Neuron (in vitro differentiated cells): ENCODE data around the gene APOL2.
"Not testable (repeated sequence)": the region's sequence is repeated elsewhere in the genome, so short reads cannot be mapped to it uniquely, and the experiment has no call there.

Source experiments
- H2AFZ ChIP-seq: one replicate; pipeline ENCODE4 v1.6.1; 2013; ENCODE audit warnings: low read depth, mild to moderate bottlenecking, inconsistent platforms, low read length, moderate library complexity
- H3K27me3 ChIP-seq: one replicate; pipeline ENCODE4 v1.6.1; 2013; ENCODE audit warnings: low read length; ENCODE audit not compliant: insufficient read depth
- H3K36me3 ChIP-seq: one replicate; pipeline ENCODE4 v1.6.1; 2013; ENCODE audit warnings: low read length; ENCODE audit not compliant: insufficient read depth
- H3K4me1 ChIP-seq: one replicate; pipeline ENCODE4 v1.6.1; 2013; ENCODE audit warnings: low read length; ENCODE audit not compliant: insufficient read depth
- H3K4me3 ChIP-seq: 2 replicates; pipeline ENCODE4 v1.5.1; 2013; ENCODE audit warnings: mild to moderate bottlenecking, low read length, moderate library complexity
- H3K9me3 ChIP-seq: one replicate; pipeline ENCODE4 v1.6.1; 2013; ENCODE audit warnings: low read length

Gene APOL2

DNA sequence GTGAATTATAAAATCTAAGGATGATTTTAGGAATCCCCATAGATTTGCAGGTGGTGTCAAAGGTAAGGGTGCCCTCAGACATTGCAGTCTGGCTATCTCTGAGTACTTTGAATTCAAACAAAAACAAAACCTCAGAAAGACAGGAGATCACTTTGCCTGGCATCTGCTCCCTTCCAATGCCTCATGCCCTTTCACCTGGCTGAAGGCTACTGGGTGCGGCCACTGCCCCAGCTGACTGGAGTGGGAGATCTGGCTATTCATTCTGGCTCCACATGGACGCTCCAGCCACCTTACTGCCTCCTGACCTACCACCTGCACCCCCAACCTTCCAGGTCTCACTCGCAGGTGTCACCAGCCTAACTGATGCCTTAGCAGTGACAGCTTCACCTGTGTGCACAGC is 9.7 kb downstream of the APOL2 start:
- H3K4me1 ChIP-seq, H3K27me3 ChIP-seq, H3K9me3 ChIP-seq, H2AFZ ChIP-seq, H3K4me3 ChIP-seq: not testable (repeated sequence)
- peaks cover 18% of the 10 kb centered on the region for H3K36me3 ChIP-seq

GRCh38 chr22:36228944-36229343 is 10.4 kb downstream of the APOL2 start:
- H3K9me3 ChIP-seq, result no peaks in the 10 kb centered on the region
- H3K4me3 ChIP-seq, result no peak overlapping the region
- H2AFZ ChIP-seq, result no peak overlapping the region
- peaks cover 18% of the 10 kb centered on the region for H3K36me3 ChIP-seq
- H3K27me3 ChIP-seq, result no peaks in the 10 kb centered on the region
- no peaks in the 10 kb centered on the region for H3K4me1 ChIP-seq

GRCh38 chr22:36228369-36228768 is 11.0 kb downstream of the APOL2 start:
- H3K4me1 ChIP-seq, H3K4me3 ChIP-seq, H3K9me3 ChIP-seq, H2AFZ ChIP-seq, H3K27me3 ChIP-seq: not testable (repeated sequence)
- peaks cover 18% of the 10 kb centered on the region for H3K36me3 ChIP-seq

DNA sequence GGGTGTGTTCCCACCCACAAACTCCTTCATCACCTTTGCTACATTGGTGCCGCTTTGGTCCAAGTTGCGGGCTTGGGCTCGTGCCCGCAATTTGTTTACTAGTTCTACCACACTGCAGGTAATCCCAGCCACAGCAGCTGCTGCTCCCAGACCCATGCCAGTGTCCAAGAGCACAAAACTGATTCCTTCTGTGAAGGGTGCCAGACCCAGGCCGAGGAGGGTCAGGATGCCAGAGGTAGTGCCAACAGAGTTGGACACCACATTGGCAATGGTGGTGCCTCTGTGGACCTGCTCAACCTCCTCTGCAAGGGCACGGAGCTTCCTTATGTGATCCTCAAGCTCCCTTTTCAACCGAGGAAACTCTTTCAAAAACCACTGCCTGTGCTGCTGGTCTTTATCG is 11.5 kb downstream of the APOL2 start:
- Histone ChIP-seq H3K9me3 (no peaks in the 10 kb centered on the region), H3K4me1 (no peaks in the 10 kb centered on the region), H3K27me3 (no peaks in the 10 kb centered on the region), H3K4me3 (no peak overlapping the region), H2AFZ (no peak overlapping the region), H3K36me3 (peaks cover 18% of the 10 kb centered on the region)

GRCh38 chr22:36227396-36227795 is 11.9 kb downstream of the APOL2 start:
- peaks cover 18% of the 10 kb centered on the region for H3K36me3 ChIP-seq
- H3K4me3 ChIP-seq, result no peak overlapping the region
- no peaks in the 10 kb centered on the region for H3K27me3 ChIP-seq
- H3K4me1 ChIP-seq, result no peaks in the 10 kb centered on the region
- no peak overlapping the region for H2AFZ ChIP-seq
- H3K9me3 ChIP-seq, result no peaks in the 10 kb centered on the region

DNA sequence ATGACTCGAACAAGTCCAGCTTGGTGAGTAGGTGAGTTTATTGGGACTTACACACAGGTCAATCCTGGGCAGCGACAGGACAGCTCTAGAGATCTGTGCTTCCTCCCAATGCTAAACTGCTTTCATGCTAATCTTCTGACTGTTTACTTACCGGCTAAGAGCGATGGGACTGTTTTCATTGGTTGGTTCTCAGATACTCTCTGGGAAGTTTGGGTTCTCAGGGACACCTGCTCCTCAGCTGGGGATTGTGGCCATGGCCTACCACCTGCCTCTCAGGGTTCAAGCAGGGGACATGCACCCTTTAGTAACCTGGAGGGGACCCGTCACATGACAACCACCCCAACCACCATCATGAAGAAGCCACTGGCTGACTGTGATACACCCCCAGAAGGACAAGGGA is 13.1 kb downstream of the APOL2 start:
- H3K36me3 ChIP-seq, result peaks cover 12% of the 10 kb centered on the region
- peaks cover 4% of the 10 kb centered on the region for H3K4me1 ChIP-seq
- H2AFZ ChIP-seq, result no peak overlapping the region
- no peak overlapping the region for H3K4me3 ChIP-seq
- no peaks in the 10 kb centered on the region for H3K27me3 ChIP-seq
- H3K9me3 ChIP-seq, result no peaks in the 10 kb centered on the region

GRCh38 chr22:36225333-36225922 is 13.9 kb downstream of the APOL2 start:
- peaks cover 4% of the 10 kb centered on the region for H3K4me1 ChIP-seq
- no peak overlapping the region for H2AFZ ChIP-seq
- H3K9me3 ChIP-seq, result no peaks in the 10 kb centered on the region
- peaks cover 10% of the 10 kb centered on the region for H3K36me3 ChIP-seq
- H3K27me3 ChIP-seq, result no peaks in the 10 kb centered on the region
- no peak overlapping the region for H3K4me3 ChIP-seq

GRCh38 chr22:36224245-36224644 is 15.1 kb downstream of the APOL2 start:
- Histone ChIP-seq H2AFZ (no peak overlapping the region), H3K36me3 (peaks cover 7% of the 10 kb centered on the region), H3K9me3 (no peaks in the 10 kb centered on the region), H3K4me3 (no peak overlapping the region), H3K27me3 (no peaks in the 10 kb centered on the region), H3K4me1 (peaks cover 4% of the 10 kb centered on the region)

- Histone ChIP-seq H3K4me1 (peaks cover 4% of the 10 kb centered on the region), H3K9me3 (no peaks in the 10 kb centered on the region), H2AFZ (no peak overlapping the region), H3K27me3 (no peaks in the 10 kb centered on the region), H3K4me3 (no peak overlapping the region), H3K36me3 (peaks cover 7% of the 10 kb centered on the region)
Observed at GRCh38 chr22:36223504-36223903, 15.8 kb downstream of the APOL2 start.

GRCh38 chr22:36222887-36223450 is 16.4 kb downstream of the APOL2 start:
- H3K4me3 ChIP-seq, result no peak overlapping the region
- H3K27me3 ChIP-seq, result no peaks in the 10 kb centered on the region

DNA sequence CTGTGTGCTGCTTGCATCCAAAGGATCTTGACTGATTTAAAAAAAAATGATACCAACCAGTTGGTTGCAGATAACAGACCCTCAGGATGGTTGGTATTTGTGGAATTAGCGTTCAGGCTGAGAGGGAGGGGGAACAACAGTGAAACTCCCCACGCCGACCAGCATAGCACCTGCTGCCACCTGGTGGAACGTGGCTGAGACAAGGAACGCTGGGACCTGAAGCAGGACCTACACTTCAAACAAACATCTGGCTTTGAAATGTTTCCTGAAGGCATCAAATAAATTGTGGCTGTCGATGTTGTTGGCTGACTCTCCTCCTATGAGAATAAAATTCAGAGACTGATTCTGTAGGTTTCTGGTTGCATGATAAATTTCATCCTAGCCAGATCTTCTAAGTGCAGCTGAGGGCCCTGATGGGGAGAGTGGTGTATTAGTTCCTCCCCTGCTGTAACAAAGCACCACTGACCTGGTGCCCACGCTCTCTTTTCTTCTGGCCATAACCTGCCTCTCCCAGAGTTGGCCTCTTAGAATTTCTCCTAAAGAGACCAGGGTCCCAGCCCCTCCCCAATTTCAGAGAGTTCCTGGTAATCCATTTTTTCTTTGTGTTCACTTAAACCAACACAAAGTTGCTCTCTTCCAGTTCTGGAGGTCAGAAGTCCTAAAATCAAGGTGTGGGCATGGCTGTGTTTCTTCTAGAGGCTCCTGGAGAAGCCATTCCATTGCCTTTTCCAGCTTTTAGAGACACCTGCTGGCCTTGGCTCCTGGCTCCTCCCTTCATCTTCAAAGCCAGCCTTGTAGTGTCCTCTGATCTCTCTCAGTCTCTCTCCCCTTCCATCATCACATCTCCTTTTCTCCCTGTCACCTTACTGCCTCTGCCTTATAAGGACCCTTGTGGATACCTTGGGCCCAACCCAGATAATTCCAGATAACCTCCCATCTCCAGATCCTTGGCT is 17.3 kb downstream of the APOL2 start:
- Histone ChIP-seq H3K4me3 (no peak overlapping the region), H3K9me3 (no peaks in the 10 kb centered on the region), H3K4me1 (peaks cover 4% of the 10 kb centered on the region)

More at GRCh38 chr22:36222887-36223450, 16.4 kb downstream of the APOL2 start:
- H3K9me3 ChIP-seq, result no peaks in the 10 kb centered on the region
- H3K4me1 ChIP-seq, result peaks cover 4% of the 10 kb centered on the region
- no peak overlapping the region for H2AFZ ChIP-seq
- H3K36me3 ChIP-seq, result peaks cover 7% of the 10 kb centered on the region

GRCh38 chr22:36220451-36220921 is 18.8 kb downstream of the APOL2 start:
- Histone ChIP-seq H3K4me1 (peaks cover 4% of the 10 kb centered on the region), H2AFZ (no peak overlapping the region), H3K27me3 (no peaks in the 10 kb centered on the region), H3K9me3 (no peaks in the 10 kb centered on the region), H3K4me3 (no peak overlapping the region), H3K36me3 (no peaks in the 10 kb centered on the region)

More for the DNA sequence above, 17.3 kb downstream of the APOL2 start:
- no peaks in the 10 kb centered on the region for H3K36me3 ChIP-seq
- no peak overlapping the region for H2AFZ ChIP-seq
- no peaks in the 10 kb centered on the region for H3K27me3 ChIP-seq

DNA sequence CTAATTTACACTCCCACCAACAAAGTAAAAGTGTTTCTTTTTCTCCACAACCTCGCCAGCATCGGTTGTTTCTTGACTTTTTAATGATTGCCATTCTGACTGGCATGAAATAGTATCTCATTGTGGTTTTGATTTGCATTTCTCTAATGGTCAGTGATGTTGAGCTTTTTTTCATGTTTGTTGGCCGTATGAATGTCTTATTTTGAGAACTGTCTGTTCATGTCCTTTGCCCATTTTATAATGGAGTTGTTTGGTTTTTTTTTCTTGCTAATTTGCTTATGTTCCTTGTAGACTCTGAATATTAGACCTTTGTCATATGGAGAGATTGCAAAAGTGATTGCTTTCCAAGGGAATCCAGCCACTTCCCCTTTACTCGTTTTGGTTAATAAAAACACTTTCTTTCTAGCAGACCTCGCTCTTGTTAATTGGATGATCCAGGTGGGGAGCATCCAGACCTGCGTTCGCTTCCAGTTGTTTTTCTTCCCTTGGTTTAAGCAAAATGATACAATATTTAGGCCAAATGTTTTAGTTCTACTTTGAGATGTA is 20.6 kb downstream of the APOL2 start:
- Histone ChIP-seq H3K36me3 (no peaks in the 10 kb centered on the region), H3K4me1 (peaks cover 4% of the 10 kb centered on the region), H3K9me3 (no peaks in the 10 kb centered on the region), H3K27me3 (no peaks in the 10 kb centered on the region), H2AFZ (no peak overlapping the region), H3K4me3 (no peak overlapping the region)
